ENCODE results near the gene CES1.

CES1 gene

DNA sequence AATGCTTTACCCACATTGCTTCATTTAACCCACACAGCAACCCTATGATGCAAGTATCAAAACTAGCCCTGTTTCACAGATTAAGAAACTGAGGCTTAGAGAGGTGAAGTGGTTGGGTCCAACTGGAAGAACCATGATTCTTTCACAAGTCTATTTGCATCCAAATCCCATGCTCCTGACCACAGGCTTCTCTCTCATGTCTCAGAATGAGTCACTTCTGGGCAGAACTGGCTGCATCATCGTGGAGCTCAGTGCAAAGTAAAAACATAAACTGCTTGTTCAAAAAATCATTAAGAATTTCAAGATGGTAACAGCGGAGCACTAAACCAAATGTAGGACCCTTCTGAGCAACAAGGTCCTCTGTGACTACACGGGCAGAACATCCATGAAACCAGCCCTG, 20.2 kb upstream of the CES1 start:
- TF ChIP-seq TOX (CRISPR knock-in tag; IDR thresholded peaks at IDR 0.05; ENCODE audit: borderline replicate concordance) (no peak), ARNTL (CRISPR knock-in tag; IDR thresholded peaks at IDR 0.05; ENCODE audit: borderline replicate concordance, low read depth) (no peak), ZNF8 (CRISPR knock-in tag; IDR thresholded peaks at IDR 0.05) (no peak), ZNF565 (CRISPR knock-in tag; conservative IDR thresholded peaks at IDR 0.05; ENCODE audit: low read depth) (no peak), ESRRG (CRISPR knock-in tag; IDR thresholded peaks at IDR 0.05) (no peak), GLIS3 (CRISPR knock-in tag; IDR thresholded peaks at IDR 0.05) (no peak), PPARA (CRISPR knock-in tag; IDR thresholded peaks at IDR 0.05; ENCODE audit: borderline replicate concordance) (no peak), ISL1 (CRISPR knock-in tag; IDR thresholded peaks at IDR 0.05) (no peak), ZNF70 (CRISPR knock-in tag; IDR thresholded peaks at IDR 0.05) (no peak), CSDC2 (CRISPR knock-in tag; IDR thresholded peaks at IDR 0.05) (no peak), RARB (CRISPR knock-in tag; IDR thresholded peaks at IDR 0.05) (no peak)
- TF ChIP-seq, protein P1, sequence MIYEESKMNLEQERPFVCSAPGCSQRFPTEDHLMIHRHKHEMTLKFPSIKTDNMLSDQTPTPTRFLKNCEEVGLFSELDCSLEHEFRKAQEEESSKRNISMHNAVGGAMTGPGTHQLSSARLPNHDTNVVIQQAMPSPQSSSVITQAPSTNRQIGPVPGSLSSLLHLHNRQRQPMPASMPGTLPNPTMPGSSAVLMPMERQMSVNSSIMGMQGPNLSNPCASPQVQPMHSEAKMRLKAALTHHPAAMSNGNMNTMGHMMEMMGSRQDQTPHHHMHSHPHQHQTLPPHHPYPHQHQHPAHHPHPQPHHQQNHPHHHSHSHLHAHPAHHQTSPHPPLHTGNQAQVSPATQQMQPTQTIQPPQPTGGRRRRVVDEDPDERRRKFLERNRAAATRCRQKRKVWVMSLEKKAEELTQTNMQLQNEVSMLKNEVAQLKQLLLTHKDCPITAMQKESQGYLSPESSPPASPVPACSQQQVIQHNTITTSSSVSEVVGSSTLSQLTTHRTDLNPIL (CRISPR knock-in tag; IDR thresholded peaks at IDR 0.05; ENCODE audit: low read depth) = no peak
- TF ChIP-seq, protein P2, sequence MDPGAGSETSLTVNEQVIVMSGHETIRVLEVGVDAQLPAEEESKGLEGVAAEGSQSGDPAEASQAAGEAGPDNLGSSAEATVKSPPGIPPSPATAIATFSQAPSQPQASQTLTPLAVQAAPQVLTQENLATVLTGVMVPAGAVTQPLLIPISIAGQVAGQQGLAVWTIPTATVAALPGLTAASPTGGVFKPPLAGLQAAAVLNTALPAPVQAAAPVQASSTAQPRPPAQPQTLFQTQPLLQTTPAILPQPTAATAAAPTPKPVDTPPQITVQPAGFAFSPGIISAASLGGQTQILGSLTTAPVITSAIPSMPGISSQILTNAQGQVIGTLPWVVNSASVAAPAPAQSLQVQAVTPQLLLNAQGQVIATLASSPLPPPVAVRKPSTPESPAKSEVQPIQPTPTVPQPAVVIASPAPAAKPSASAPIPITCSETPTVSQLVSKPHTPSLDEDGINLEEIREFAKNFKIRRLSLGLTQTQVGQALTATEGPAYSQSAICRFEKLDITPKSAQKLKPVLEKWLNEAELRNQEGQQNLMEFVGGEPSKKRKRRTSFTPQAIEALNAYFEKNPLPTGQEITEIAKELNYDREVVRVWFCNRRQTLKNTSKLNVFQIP (CRISPR knock-in tag; IDR thresholded peaks at IDR 0.05; ENCODE audit: borderline replicate concordance, low read depth) = no peak
- TF ChIP-seq, protein P3, sequence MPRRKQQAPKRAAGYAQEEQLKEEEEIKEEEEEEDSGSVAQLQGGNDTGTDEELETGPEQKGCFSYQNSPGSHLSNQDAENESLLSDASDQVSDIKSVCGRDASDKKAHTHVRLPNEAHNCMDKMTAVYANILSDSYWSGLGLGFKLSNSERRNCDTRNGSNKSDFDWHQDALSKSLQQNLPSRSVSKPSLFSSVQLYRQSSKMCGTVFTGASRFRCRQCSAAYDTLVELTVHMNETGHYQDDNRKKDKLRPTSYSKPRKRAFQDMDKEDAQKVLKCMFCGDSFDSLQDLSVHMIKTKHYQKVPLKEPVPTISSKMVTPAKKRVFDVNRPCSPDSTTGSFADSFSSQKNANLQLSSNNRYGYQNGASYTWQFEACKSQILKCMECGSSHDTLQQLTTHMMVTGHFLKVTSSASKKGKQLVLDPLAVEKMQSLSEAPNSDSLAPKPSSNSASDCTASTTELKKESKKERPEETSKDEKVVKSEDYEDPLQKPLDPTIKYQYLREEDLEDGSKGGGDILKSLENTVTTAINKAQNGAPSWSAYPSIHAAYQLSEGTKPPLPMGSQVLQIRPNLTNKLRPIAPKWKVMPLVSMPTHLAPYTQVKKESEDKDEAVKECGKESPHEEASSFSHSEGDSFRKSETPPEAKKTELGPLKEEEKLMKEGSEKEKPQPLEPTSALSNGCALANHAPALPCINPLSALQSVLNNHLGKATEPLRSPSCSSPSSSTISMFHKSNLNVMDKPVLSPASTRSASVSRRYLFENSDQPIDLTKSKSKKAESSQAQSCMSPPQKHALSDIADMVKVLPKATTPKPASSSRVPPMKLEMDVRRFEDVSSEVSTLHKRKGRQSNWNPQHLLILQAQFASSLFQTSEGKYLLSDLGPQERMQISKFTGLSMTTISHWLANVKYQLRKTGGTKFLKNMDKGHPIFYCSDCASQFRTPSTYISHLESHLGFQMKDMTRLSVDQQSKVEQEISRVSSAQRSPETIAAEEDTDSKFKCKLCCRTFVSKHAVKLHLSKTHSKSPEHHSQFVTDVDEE (CRISPR knock-in tag; IDR thresholded peaks at IDR 0.05) = no peak
- ATAC-seq = no peak

DNA sequence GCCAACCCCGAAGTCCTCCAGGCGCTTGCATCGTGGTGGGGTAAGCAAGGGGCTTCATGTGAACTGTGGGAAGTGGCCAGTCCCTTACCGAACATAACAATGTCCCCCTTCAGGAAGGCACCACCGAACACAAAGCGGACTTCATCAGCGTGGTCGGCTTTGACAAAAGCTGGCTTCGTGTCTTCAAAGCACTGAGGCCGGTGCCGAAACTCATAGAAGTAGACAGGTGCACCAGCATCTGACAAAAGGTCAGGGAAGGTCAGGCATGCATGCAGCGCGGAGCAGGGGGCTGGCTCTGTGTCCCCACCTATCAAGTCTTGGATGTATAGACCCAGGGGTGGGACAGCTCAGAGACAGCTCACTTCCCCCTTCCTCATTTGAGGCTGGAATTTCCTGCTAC, 16.6 kb upstream of the CES1 start:
- ATAC-seq = no peak
- TF ChIP-seq ZNF70 (CRISPR knock-in tag; IDR thresholded peaks at IDR 0.05) = no peak
- no peak for TF ChIP-seq ZNF565 (CRISPR knock-in tag; conservative IDR thresholded peaks at IDR 0.05; ENCODE audit: low read depth)

DNA sequence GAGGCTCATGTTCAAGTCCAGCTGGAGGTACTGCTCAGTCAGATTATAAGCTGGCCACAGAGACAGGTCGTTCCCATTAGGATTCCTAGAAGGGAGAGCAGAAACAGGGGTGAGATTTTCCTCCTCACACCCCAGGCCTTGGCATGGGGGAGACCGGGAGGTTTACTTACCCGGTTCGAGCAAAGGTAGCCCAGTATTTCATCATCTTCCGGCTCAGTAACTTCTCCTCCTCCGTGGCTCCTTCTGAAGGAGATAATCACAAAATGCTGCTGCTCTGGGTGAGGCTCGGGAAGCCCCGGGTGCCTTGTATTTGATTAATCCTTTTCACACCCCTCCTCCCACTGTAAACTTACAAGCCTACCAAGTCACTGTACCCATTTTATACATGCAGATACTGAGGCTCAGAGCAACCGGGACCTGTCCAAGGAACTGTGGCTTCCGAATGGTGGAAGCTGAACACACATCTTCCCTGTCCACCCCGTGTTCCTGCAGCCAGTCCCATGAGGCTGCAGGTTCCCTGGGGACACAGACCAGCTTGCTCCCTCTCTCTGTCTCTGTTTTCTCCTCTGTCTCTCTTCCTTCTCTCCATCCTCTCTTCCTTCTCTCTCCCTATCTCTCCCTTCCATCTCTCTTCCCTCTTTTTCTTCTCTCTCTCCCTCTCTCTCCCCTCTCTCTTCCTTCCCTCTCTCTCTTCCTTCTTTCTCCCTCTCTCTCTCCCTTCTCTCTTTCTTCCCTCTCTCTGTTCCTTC, 13.9 kb upstream of the CES1 start:
- no peak for TF ChIP-seq ZNF565 (CRISPR knock-in tag; conservative IDR thresholded peaks at IDR 0.05; ENCODE audit: low read depth)
- TF ChIP-seq, protein P4, sequence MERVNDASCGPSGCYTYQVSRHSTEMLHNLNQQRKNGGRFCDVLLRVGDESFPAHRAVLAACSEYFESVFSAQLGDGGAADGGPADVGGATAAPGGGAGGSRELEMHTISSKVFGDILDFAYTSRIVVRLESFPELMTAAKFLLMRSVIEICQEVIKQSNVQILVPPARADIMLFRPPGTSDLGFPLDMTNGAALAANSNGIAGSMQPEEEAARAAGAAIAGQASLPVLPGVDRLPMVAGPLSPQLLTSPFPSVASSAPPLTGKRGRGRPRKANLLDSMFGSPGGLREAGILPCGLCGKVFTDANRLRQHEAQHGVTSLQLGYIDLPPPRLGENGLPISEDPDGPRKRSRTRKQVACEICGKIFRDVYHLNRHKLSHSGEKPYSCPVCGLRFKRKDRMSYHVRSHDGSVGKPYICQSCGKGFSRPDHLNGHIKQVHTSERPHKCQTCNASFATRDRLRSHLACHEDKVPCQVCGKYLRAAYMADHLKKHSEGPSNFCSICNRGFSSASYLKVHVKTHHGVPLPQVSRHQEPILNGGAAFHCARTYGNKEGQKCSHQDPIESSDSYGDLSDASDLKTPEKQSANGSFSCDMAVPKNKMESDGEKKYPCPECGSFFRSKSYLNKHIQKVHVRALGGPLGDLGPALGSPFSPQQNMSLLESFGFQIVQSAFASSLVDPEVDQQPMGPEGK (CRISPR knock-in tag; IDR thresholded peaks at IDR 0.05; ENCODE audit: borderline replicate concordance) = no peak
- TF ChIP-seq CSDC2 (CRISPR knock-in tag; IDR thresholded peaks at IDR 0.05) = no peak
- TF ChIP-seq RARB (CRISPR knock-in tag; IDR thresholded peaks at IDR 0.05) = no peak
- no peak for TF ChIP-seq BACH2 (CRISPR knock-in tag; IDR thresholded peaks at IDR 0.05; ENCODE audit: borderline replicate concordance)
- TF ChIP-seq OSR1 (CRISPR knock-in tag; IDR thresholded peaks at IDR 0.05) = no peak
- TF ChIP-seq, protein P2 (CRISPR knock-in tag; IDR thresholded peaks at IDR 0.05; ENCODE audit: borderline replicate concordance, low read depth) = no peak
- no peak for TF ChIP-seq ARNTL (CRISPR knock-in tag; IDR thresholded peaks at IDR 0.05; ENCODE audit: borderline replicate concordance, low read depth)
- TF ChIP-seq GLIS3 (CRISPR knock-in tag; IDR thresholded peaks at IDR 0.05) = no peak
- no peak for TF ChIP-seq ZNF70 (CRISPR knock-in tag; IDR thresholded peaks at IDR 0.05)
- no peak for TF ChIP-seq ZC3H10 (CRISPR knock-in tag; IDR thresholded peaks at IDR 0.05)
- no peak for TF ChIP-seq ZNF8 (CRISPR knock-in tag; IDR thresholded peaks at IDR 0.05)
- no peak for TF ChIP-seq TCF4 (CRISPR knock-in tag; IDR thresholded peaks at IDR 0.05; ENCODE audit: borderline replicate concordance)
- TF ChIP-seq TOX (CRISPR knock-in tag; IDR thresholded peaks at IDR 0.05; ENCODE audit: borderline replicate concordance) = no peak
- TF ChIP-seq ZFP30 (CRISPR knock-in tag; IDR thresholded peaks at IDR 0.05) = no peak
- no peak for ATAC-seq

All from SK-N-SH treated with all-trans-retinoic acid at 6 μM for 48 hours (cell line).